Stimulated activated CD4-positive, alpha-beta T cell treated with anti-CD3 and anti-CD28 coated beads, Interleukin-2, amount 100 ng/mL, for 48 hours (primary cell): Measurements from ENCODE around the gene THADA.

Experiments used
- DNase-seq, 2 donors: peaks; one replicate each; pipeline ENCODE4 v3.0.0-alpha.2; 2020

The THADA gene

GRCh38 chr2:43346602-43347567 lies 249.0 kb downstream of the THADA start:
- DNase-seq: no peak

- no peak for DNase-seq
Measured at GRCh38 chr2:43345872-43346271, 250.0 kb downstream of the THADA start.

GRCh38 chr2:43345391-43345813 lies 250.4 kb downstream of the THADA start:
- DNase-seq: no peak

GRCh38 chr2:43344868-43345373 lies 250.9 kb downstream of the THADA start:
- no peak for DNase-seq

- no peak for DNase-seq
Measured at GRCh38 chr2:43343573-43344304, 252.1 kb downstream of the THADA start.

- DNase-seq: no peak
Measured at GRCh38 chr2:43341959-43342757, 253.7 kb downstream of the THADA start.

GRCh38 chr2:43340945-43341356 lies 254.9 kb downstream of the THADA start:
- DNase-seq: no peak

- DNase-seq: no peak
Measured at GRCh38 chr2:43340066-43340465, 255.8 kb downstream of the THADA start.

- DNase-seq: no peak
Measured at GRCh38 chr2:43333656-43334144, 262.1 kb downstream of the THADA start.

GRCh38 chr2:43333101-43333655 lies 262.7 kb downstream of the THADA start:
- DNase-seq: no peak

GRCh38 chr2:43332653-43333052 lies 263.2 kb downstream of the THADA start:
- no peak for DNase-seq

- DNase-seq: no peak
Measured at GRCh38 chr2:43331422-43331821, 264.4 kb downstream of the THADA start.

- DNase-seq: no peak
Measured at GRCh38 chr2:43329637-43330036, 266.2 kb downstream of the THADA start.

- DNase-seq: no peak
Measured at GRCh38 chr2:43328832-43329231, 267.0 kb downstream of the THADA start.

- no peak for DNase-seq
Measured at GRCh38 chr2:43328133-43328532, 267.7 kb downstream of the THADA start.

- DNase-seq: no peak
Measured at GRCh38 chr2:43327119-43327518, 268.7 kb downstream of the THADA start.

- DNase-seq: no peak
Measured at GRCh38 chr2:43326101-43326825, 269.6 kb downstream of the THADA start.

GRCh38 chr2:43325107-43325811 lies 270.6 kb downstream of the THADA start:
- no peak for DNase-seq

- no peak for DNase-seq
Measured at GRCh38 chr2:43324259-43325106, 271.4 kb downstream of the THADA start.

- DNase-seq: no peak
Measured at GRCh38 chr2:43323857-43324256, 272.0 kb downstream of the THADA start.
